SK-N-DZ (cell line): ENCODE data around the gene POMC.
"Not testable (repeated sequence)": the region's sequence is repeated elsewhere in the genome, so short reads cannot be mapped to it uniquely, and the experiment has no call there.

Experiments
- DNase-seq: peaks from one replicate; pipeline ENCODE4 v3.0.0-alpha.2; 2015; ENCODE audit warnings: low spot score

The POMC gene

DNA sequence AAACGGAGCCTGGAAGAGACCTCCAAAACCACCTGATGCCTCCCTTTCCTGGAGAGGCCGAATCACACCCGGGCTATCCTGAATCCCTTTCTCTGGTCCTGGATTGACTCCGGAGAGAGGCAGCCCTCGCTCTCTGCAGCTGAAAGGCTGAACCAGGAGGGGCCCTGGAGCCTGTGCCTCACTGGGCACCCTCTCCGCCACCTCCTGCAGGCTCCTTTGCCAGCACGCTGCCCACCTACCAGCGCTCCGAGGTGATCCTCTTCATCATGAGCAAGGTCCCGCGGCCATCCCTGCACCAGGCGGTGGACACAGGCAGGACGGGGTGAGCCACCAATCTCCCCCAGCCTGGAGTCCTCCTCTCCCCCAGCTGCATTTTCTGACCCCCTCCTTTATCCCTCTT, 35.7 kb downstream of the POMC start:
- DNase-seq: no peak

DNA sequence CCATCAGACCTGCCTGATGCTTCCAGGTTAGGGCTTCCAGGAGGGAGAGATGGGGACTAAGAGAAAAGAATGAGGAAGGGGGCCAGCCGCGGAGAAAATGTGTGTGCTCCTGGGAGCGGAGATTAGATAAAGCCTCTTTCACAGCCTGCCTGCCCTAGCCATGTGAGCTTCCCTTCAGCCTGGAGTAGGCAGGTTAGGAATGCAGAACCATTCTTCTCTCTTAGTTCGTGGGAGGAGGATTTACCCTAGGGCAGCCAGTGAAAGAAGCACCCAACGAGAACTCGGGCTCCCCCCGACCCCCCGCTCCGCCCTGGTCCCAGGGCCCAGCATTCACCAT, 36.1 kb downstream of the POMC start:
- no peak for DNase-seq

DNA sequence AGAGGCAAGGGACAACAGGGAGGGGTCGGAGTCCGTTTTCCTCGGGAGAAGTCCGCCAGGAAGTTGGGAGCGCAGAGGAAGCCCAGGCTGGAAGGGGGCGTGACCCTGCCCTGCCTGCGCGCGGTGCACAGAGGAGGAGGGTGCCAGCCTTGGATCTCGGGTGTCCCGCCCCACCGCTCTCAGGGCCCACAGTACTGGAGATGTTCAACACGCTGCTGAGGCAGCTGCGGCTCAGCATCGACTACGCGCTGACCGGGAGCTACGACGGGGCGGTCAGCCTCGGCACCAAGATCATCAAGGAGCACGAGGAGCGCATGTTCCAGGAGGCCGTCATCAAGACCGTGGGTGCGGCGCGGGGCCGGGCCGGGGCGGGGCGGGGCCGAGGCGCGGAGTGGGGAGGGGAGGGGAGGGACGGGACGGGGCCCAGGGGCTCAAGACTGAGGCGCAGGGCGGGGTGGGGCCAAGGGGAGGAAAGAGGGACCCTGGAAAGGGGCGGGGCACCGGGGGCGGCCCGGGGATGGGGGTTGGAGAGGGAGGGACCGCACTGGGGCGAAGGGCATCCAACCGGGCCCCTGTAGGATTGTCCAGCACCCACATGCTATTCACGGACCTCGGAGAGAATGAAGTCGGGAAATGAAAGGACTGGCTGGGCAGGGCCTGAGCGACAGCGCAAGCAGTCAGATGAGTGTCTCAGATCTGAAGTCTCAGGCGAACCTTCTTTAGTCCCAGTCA, 36.6 kb downstream of the POMC start:
- no peak for DNase-seq

- DNase-seq: no peak
Measured at GRCh38 chr2:25131253-25131566, 37.2 kb downstream of the POMC start.

GRCh38 chr2:25129901-25130520, 38.4 kb downstream of the POMC start:
- DNase-seq: no peak

GRCh38 chr2:25127646-25128045, 40.7 kb downstream of the POMC start:
- no peak for DNase-seq

DNA sequence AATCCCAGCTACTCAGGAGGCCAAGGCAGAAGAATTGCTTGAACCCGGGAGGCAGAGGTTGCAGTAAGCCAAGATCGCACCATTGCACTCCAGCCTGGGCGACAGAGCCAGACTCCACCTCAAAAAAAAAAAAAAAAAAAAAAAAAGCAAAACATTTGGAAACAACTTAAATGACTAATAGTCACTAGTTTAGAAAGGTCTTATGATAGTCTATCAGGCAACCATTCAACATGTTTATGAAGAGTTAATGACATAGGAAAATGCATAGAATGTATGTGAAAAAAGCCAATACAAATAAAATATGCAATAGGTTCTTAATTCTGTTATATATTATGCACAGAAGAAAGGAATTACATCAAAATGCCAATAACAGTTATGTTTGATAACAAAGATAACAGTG, 41.3 kb downstream of the POMC start:
- DNase-seq: not testable (repeated sequence)

GRCh38 chr2:25125976-25126375, 42.4 kb downstream of the POMC start:
- DNase-seq: no peak

GRCh38 chr2:25125189-25125588, 43.2 kb downstream of the POMC start:
- DNase-seq: no peak

GRCh38 chr2:25123682-25124081, 44.7 kb downstream of the POMC start:
- DNase-seq: no peak

DNA sequence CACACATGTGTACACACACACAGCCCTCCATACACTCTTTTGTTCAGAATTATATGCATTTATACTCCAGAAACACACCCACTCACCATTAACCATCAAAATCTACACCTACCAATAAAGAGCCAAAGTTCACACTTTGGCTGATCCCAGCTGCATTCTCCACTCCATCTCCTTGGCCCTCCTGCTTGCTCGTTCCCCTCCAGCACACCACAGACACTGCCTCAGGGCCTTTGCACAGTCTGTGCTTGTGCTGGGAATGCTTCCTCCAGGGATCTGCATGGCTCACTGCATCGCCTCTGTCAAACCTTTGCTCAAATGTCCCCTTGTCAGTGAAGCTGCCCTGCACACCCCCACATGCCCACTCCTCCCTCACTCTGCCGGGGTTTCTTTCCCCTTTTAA, 46.0 kb downstream of the POMC start:
- DNase-seq: no peak

- no peak for DNase-seq
Measured at GRCh38 chr2:25119263-25119662, 49.1 kb downstream of the POMC start.

DNA sequence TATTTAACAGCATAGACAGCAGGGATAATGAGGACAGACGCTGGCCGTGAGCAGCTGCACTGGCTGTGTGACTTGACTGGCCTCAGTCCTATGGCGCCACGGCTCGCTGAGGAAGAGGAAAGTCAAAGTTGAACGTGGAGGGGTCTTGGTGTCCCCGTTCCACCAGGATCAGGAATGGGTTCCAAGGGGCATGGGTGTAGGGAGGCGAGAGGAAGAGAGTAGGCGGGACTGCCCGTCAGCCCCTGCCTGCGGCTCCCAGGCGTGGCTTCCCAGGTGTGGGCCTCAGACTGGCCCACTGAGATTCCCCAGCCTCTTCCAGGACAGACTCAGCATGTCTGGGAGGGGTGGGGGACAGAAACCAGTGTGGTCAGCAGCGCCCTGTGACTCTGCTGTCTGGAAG, 51.4 kb downstream of the POMC start:
- no peak for DNase-seq

GRCh38 chr2:25115902-25116301, 52.5 kb downstream of the POMC start:
- no peak for DNase-seq

- DNase-seq: peak; percentile 96
Measured at GRCh38 chr2:25115249-25115883, 53.0 kb downstream of the POMC start.

- DNase-seq: no peak
Measured at GRCh38 chr2:25112113-25112512, 56.3 kb downstream of the POMC start.
